ENCODE measurements around the gene BCL11B. TPM values are rescaled to one million over a fixed set of nuclear protein-coding genes. Genes with fewer than 3 reads are reported as not detected.

The BCL11B gene
- total and polyA plus RNA-seq, 9 of the 15 experiments (the other 6 are each of a cell fraction or from before 2014, with no cell fraction given), result 0.09 TPM; not detected in 8

DNA sequence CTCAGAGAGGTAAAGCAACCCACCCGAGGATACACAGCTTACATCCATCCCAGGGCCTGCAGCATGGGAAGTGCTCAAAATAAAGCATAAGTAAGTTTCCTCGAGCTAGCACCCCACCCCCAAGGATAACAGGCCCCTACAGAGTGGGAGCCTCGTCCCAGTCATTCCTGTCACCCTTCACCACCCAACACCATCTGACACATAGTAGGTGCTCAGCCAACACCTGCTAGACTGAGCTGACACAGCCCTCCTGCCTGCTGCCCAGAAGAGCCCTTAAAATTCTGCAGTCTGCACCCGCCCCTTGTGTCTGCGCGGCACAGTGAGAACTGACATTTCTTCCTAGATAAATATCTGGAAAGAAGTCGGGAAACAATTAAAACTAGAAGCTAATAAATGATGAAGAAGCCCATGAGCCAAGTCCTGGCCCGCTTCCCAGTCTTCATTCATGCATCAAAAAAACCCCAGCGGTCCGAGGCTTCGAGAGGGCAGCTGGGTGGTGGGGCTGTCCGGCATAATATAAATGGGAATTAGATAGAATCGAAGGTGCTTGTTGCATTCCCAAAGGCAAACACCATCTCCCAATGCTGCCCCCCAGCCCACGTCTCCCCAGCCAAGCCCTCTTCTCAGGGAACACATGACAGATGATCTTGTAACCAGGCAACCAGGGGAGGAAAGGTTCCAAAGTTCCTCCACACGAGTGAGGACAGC is 76.2 kb downstream of the BCL11B start:
- 0% methylated on average over 11 of the region's 15 CpGs for WGBS (ENCODE audit: insufficient coverage, low coverage, missing lambda C conversion rate)
- Histone ChIP-seq H3K36me3 (ENCODE audit: control insufficient read depth, insufficient read depth, low read length) (no peaks in the 10 kb centered on the region), H4K20me1 (replicated peaks; ENCODE audit: control insufficient read depth, insufficient read depth, low read length) (0 out of 2 replicates have a peak, but pooled peaks cover 6% of the 10 kb centered on the region), H3K4me1 (replicated peaks in 1 of 2; ENCODE audit: control insufficient read depth in 2 of 2, insufficient read depth in 2 of 2, low read length in 2 of 2) (no peaks in the 10 kb centered on the region; a peak in 1 of 5 replicates), H3K4me2 (ENCODE audit: insufficient read depth, low read length) (no peak overlapping the region), H2AFZ (ENCODE audit: low read depth, low read length) (no peak overlapping the region), H3K9me1 (ENCODE audit: control insufficient read depth, insufficient read depth, low read length) (no peaks in the 10 kb centered on the region), H3K79me2 (ENCODE audit: control insufficient read depth, insufficient read depth, low read length) (no peaks in the 10 kb centered on the region), H3K27me3 (ENCODE audit: control insufficient read depth in 2 of 2, insufficient read depth in 2 of 2, low read length in 2 of 2) (peaks cover 0 to 18% of the 10 kb centered on the region in 2 experiments; a peak in 2 of 5 replicates), H3K9ac (ENCODE audit: insufficient read depth in 1 of 2, low read depth in 2 of 2, low read length in 2 of 2) (no peak overlapping the region), H3K4me3 (no peak overlapping the region), H3K9me3 (replicated peaks; ENCODE audit: control insufficient read depth, insufficient read depth, low read depth, low read length) (no peaks in the 10 kb centered on the region), H3K27ac (ENCODE audit: extremely low read depth, low read depth, low read length) (no peak overlapping the region)
- intact Hi-C loops (cut with micrococcal nuclease) (no loop called here), in situ Hi-C loops (cut with MboI) (no loop called here)
- FAIRE-seq (no peak), DNase-seq (ENCODE audit: extremely low read depth in 1 of 4, low spot score in 3 of 4) (no peak), ATAC-seq (no peak)
- POLR2A ChIA-PET, result no interaction called here
- TF ChIP-seq ETV1 (tag; conservative IDR thresholded peaks at IDR 0.05; ENCODE audit: low read depth) (no peak), CBX5 (IDR thresholded peaks at IDR 0.05; ENCODE audit: borderline replicate concordance, low read depth) (no peak), ZBTB17 (CRISPR knock-in tag; IDR thresholded peaks at IDR 0.05) (no peak)
- CTCF ChIA-PET (ENCODE audit: low intra/inter-chr PET ratio), result no interaction called here
- no TSS peak for BruUV-seq (replicated peaks)

DNA sequence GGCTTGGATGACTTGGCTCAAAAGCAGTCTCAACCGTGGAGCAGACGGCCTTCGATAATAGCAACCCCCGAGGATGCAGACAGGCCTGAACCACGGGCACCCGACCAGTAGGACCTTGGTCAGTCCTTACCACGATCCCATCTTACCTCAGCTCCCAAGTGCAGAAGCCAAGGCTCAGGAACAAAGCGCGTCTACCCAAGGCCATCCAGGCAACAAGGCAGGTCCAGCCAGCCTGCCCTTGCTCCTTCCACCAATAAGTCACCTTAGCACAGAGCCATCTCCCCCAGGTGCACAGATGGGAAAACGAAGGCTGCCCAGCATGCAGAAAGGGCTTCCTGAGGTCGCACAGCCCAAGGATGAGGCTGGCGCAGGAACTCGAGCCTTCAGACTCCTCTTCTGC is 77.3 kb downstream of the BCL11B start:
- no peak for ATAC-seq
- no peak overlapping the region for H3K27ac ChIP-seq (ENCODE audit: extremely low read depth, low read depth, low read length)

More for the DNA sequence above, 77.3 kb downstream of the BCL11B start:
- 0 out of 2 replicates have a peak, but pooled peaks cover 6% of the 10 kb centered on the region for H4K20me1 ChIP-seq (replicated peaks; ENCODE audit: control insufficient read depth, insufficient read depth, low read length)
- H3K36me3 ChIP-seq (ENCODE audit: control insufficient read depth, insufficient read depth, low read length), result no peaks in the 10 kb centered on the region
- H3K79me2 ChIP-seq (ENCODE audit: control insufficient read depth, insufficient read depth, low read length), result no peaks in the 10 kb centered on the region
- H3K4me3 ChIP-seq, result no peak overlapping the region
- no peak overlapping the region for H3K9ac ChIP-seq (ENCODE audit: insufficient read depth in 1 of 2, low read depth in 2 of 2, low read length in 2 of 2)
- ChIA-PET CTCF (ENCODE audit: low intra/inter-chr PET ratio) (no interaction called here), POLR2A (interaction anchor here (0.6 kb wide), 1 partner anchor 13 kb away, joined by 3 read pairs; no protein-coding TSS in a partner anchor)
- in situ Hi-C loops (cut with MboI) (no loop called here), intact Hi-C loops (cut with micrococcal nuclease) (no loop called here)
- H3K9me3 ChIP-seq (replicated peaks; ENCODE audit: control insufficient read depth, insufficient read depth, low read depth, low read length), result no peaks in the 10 kb centered on the region
- no peaks in the 10 kb centered on the region for H3K9me1 ChIP-seq (ENCODE audit: control insufficient read depth, insufficient read depth, low read length)
- TF ChIP-seq EGR1 (conservative IDR thresholded peaks at IDR 0.05), result no peak
- TF ChIP-seq, protein P1, sequence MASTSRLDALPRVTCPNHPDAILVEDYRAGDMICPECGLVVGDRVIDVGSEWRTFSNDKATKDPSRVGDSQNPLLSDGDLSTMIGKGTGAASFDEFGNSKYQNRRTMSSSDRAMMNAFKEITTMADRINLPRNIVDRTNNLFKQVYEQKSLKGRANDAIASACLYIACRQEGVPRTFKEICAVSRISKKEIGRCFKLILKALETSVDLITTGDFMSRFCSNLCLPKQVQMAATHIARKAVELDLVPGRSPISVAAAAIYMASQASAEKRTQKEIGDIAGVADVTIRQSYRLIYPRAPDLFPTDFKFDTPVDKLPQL (IDR thresholded peaks at IDR 0.05; ENCODE audit: extremely low read depth, insufficient read length), result no peak
- no peak for TF ChIP-seq TCF3 (CRISPR knock-in tag; IDR thresholded peaks at IDR 0.05)
- TF ChIP-seq RBM39 (optimal IDR thresholded peaks at IDR 0.05; ENCODE audit: low read depth, low read length), result no peak
- TF ChIP-seq TCFL5 (CRISPR knock-in tag; conservative IDR thresholded peaks at IDR 0.05), result no peak
- TF ChIP-seq, protein P2, sequence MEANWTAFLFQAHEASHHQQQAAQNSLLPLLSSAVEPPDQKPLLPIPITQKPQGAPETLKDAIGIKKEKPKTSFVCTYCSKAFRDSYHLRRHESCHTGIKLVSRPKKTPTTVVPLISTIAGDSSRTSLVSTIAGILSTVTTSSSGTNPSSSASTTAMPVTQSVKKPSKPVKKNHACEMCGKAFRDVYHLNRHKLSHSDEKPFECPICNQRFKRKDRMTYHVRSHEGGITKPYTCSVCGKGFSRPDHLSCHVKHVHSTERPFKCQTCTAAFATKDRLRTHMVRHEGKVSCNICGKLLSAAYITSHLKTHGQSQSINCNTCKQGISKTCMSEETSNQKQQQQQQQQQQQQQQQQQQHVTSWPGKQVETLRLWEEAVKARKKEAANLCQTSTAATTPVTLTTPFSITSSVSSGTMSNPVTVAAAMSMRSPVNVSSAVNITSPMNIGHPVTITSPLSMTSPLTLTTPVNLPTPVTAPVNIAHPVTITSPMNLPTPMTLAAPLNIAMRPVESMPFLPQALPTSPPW (CRISPR knock-in tag; IDR thresholded peaks at IDR 0.05), result no peak
- TF ChIP-seq ARNT (IDR thresholded peaks at IDR 0.05), result no peak
- WGBS (ENCODE audit: insufficient coverage, low coverage, missing lambda C conversion rate), result under 1% methylated on average over 12 of the region's 13 CpGs
- peaks cover 0 to 20% of the 10 kb centered on the region in 2 experiments; a peak in 2 of 5 replicates for H3K27me3 ChIP-seq (ENCODE audit: control insufficient read depth in 2 of 2, insufficient read depth in 2 of 2, low read length in 2 of 2)
- DNase-seq (ENCODE audit: extremely low read depth in 1 of 4, low spot score in 3 of 4) (no peak), FAIRE-seq (no peak)
- H2AFZ ChIP-seq (ENCODE audit: low read depth, low read length), result no peak overlapping the region
- BruUV-seq (replicated peaks), result no TSS peak
- H3K4me1 ChIP-seq (replicated peaks in 1 of 2; ENCODE audit: control insufficient read depth in 2 of 2, insufficient read depth in 2 of 2, low read length in 2 of 2), result no peaks in the 10 kb centered on the region; a peak in 1 of 5 replicates
- H3K4me2 ChIP-seq (ENCODE audit: insufficient read depth, low read length), result no peak overlapping the region
